Neural cell (in vitro differentiated cells): Measurements from ENCODE around the gene SNCAIP. TPM values are rescaled to one million over a fixed set of nuclear protein-coding genes. Genes with fewer than 3 reads are reported as not detected.

ENCODE experiments used
- H2AFZ ChIP-seq: fragments of 200-600, 300-800 bp; sonication (generic), shearing (Covaris generic); 2 replicates; pipeline ENCODE4 v1.6.0; 2014; ENCODE audit warnings: low read depth, mild to moderate bottlenecking, antibody characterized with exemption, low read length, moderate library complexity
- H3F3A ChIP-seq: fragments of 200-600 bp; shearing (Covaris generic); 2 replicates; pipeline ENCODE4 v1.6.1; 2016; ENCODE audit warnings: mild to moderate bottlenecking, moderate library complexity, mixed read lengths, antibody characterized with exemption, low read length; ENCODE audit not compliant: insufficient read depth, poor library complexity, severe bottlenecking
- H3K27ac ChIP-seq: fragments of 200-600, 300-800 bp; sonication (generic), shearing (Covaris generic); 2 replicates; pipeline ENCODE4 v1.5.1; 2014; ENCODE audit warnings: mild to moderate bottlenecking, low read length, moderate library complexity
- H3K27me3 ChIP-seq: fragments of 300-800, 200-600 bp; sonication (generic), shearing (Covaris generic); 2 replicates; pipeline ENCODE4 v1.6.0; 2014; ENCODE audit warnings: mild to moderate bottlenecking, low read depth, low read length, moderate library complexity; ENCODE audit not compliant: insufficient read depth
- H3K36me3 ChIP-seq: fragments of 300-800, 200-600 bp; sonication (generic), shearing (Covaris generic); 2 replicates; pipeline ENCODE4 v1.5.1; 2014; ENCODE audit warnings: mild to moderate bottlenecking, antibody characterized with exemption, low read length, moderate library complexity; ENCODE audit not compliant: insufficient read depth
- H3K4me2 ChIP-seq: fragments of 300-800, 200-600 bp; sonication (generic), shearing (Covaris generic); 2 replicates; pipeline ENCODE4 v1.6.0; 2014; ENCODE audit warnings: mild to moderate bottlenecking, low read length
- H3K4me3 ChIP-seq: fragments of 300-800, 200-600 bp; sonication (generic), shearing (Covaris generic); 2 replicates; pipeline ENCODE4 v1.5.1; 2014; ENCODE audit warnings: mild to moderate bottlenecking, low read length, moderate library complexity
- H3K79me2 ChIP-seq: fragments of 200-600 bp; shearing (Covaris generic); replicated peaks from 2 replicates; pipeline ENCODE4 v1.6.0; 2014; ENCODE audit warnings: mild to moderate bottlenecking, low read length, moderate library complexity; ENCODE audit not compliant: insufficient read depth
- H3K9ac ChIP-seq: fragments of 300-800, 200-600 bp; sonication (generic), shearing (Covaris generic); 2 replicates; pipeline ENCODE4 v1.6.1; 2016; ENCODE audit warnings: mild to moderate bottlenecking, low read length, mixed read lengths
- H3K9me2 ChIP-seq: fragments of 200-600 bp; shearing (Covaris generic); 2 replicates; pipeline ENCODE4 v1.6.1; 2016; ENCODE audit warnings: mild to moderate bottlenecking, low read length, mixed read lengths; ENCODE audit not compliant: insufficient read depth
- H3K9me3 ChIP-seq: fragments of 200-600, 300-800 bp; sonication (generic), shearing (Covaris generic); 2 replicates; pipeline ENCODE4 v1.6.1; 2016; ENCODE audit warnings: mild to moderate bottlenecking, mixed run types, low read length, moderate library complexity, mixed read lengths
- H4K20me1 ChIP-seq: fragments of 200-600 bp; shearing (Covaris generic); 2 replicates; pipeline ENCODE4 v1.6.1; 2016; ENCODE audit warnings: mild to moderate bottlenecking, mixed run types; ENCODE audit not compliant: insufficient read depth
- EP300 ChIP-seq: fragments of 450-650 bp; conservative IDR thresholded peaks from 2 replicates; pipeline ENCODE4 v1.6.1; 2014; ENCODE audit warnings: antibody characterized with exemption, mild to moderate bottlenecking, moderate library complexity; ENCODE audit not compliant: poor library complexity, severe bottlenecking
- EZH2 ChIP-seq: fragments of 200-600, 300-800 bp; shearing (Covaris generic), sonication (generic); IDR thresholded peaks from 2 replicates; pipeline ENCODE4 v1.6.1; 2014; ENCODE audit warnings: antibody characterized with exemption, low read length, borderline replicate concordance, mild to moderate bottlenecking; ENCODE audit not compliant: insufficient read depth, poor library complexity, severe bottlenecking
- MXI1 ChIP-seq: fragments of 450-650 bp; conservative IDR thresholded peaks from 2 replicates; pipeline ENCODE4 v1.6.1; 2014; ENCODE audit warnings: antibody characterized with exemption, mild to moderate bottlenecking; ENCODE audit not compliant: poor library complexity, severe bottlenecking
- POLR2AphosphoS5 ChIP-seq: IDR thresholded peaks from 2 replicates; pipeline ENCODE4 v1.6.1; 2012
- RAD21 ChIP-seq: fragments of 450-650 bp; conservative IDR thresholded peaks from 2 replicates; pipeline ENCODE4 v1.6.1; 2014; ENCODE audit warnings: antibody characterized with exemption, mild to moderate bottlenecking, moderate library complexity
- SMC3 ChIP-seq: fragments of 450-650 bp; conservative IDR thresholded peaks from 2 replicates; pipeline ENCODE4 v1.6.1; 2014; ENCODE audit warnings: antibody characterized with exemption, mild to moderate bottlenecking, moderate library complexity; ENCODE audit not compliant: poor library complexity
- TAF1 ChIP-seq: IDR thresholded peaks from 2 replicates; pipeline ENCODE4 v1.6.1; 2012; ENCODE audit warnings: low read depth
- polyA plus RNA-seq: library from polyadenylated mRNA; depleted of rRNA; stranded (reverse); fragments of >200 nt; gene quantifications from 2 replicates; pipeline ENCODE4 v1.2.3, GENCODE V29; 2014
- TF ChIP-seq, protein P1 (sequence below): IDR thresholded peaks from 2 replicates; pipeline ENCODE4 v1.6.1; 2012; ENCODE audit warnings: borderline replicate concordance
- TF ChIP-seq, protein P2 (sequence below): fragments of 450-650 bp; IDR thresholded peaks from 2 replicates; pipeline ENCODE4 v1.5.1; 2014; ENCODE audit warnings: antibody characterized with exemption, mild to moderate bottlenecking, moderate library complexity; ENCODE audit not compliant: poor library complexity, severe bottlenecking

The SNCAIP gene
- polyA plus RNA-seq, 1 donor from 2014 or later, result 25.6 TPM

- TF ChIP-seq TAF1, result no peak
- no peak for TF ChIP-seq EP300
- TF ChIP-seq MXI1, result no peak
- TF ChIP-seq POLR2AphosphoS5, result no peak
- TF ChIP-seq SMC3, result no peak
- TF ChIP-seq, protein P1, sequence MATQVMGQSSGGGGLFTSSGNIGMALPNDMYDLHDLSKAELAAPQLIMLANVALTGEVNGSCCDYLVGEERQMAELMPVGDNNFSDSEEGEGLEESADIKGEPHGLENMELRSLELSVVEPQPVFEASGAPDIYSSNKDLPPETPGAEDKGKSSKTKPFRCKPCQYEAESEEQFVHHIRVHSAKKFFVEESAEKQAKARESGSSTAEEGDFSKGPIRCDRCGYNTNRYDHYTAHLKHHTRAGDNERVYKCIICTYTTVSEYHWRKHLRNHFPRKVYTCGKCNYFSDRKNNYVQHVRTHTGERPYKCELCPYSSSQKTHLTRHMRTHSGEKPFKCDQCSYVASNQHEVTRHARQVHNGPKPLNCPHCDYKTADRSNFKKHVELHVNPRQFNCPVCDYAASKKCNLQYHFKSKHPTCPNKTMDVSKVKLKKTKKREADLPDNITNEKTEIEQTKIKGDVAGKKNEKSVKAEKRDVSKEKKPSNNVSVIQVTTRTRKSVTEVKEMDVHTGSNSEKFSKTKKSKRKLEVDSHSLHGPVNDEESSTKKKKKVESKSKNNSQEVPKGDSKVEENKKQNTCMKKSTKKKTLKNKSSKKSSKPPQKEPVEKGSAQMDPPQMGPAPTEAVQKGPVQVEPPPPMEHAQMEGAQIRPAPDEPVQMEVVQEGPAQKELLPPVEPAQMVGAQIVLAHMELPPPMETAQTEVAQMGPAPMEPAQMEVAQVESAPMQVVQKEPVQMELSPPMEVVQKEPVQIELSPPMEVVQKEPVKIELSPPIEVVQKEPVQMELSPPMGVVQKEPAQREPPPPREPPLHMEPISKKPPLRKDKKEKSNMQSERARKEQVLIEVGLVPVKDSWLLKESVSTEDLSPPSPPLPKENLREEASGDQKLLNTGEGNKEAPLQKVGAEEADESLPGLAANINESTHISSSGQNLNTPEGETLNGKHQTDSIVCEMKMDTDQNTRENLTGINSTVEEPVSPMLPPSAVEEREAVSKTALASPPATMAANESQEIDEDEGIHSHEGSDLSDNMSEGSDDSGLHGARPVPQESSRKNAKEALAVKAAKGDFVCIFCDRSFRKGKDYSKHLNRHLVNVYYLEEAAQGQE, result no peak
- no peak for TF ChIP-seq RAD21
- TF ChIP-seq, protein P2, sequence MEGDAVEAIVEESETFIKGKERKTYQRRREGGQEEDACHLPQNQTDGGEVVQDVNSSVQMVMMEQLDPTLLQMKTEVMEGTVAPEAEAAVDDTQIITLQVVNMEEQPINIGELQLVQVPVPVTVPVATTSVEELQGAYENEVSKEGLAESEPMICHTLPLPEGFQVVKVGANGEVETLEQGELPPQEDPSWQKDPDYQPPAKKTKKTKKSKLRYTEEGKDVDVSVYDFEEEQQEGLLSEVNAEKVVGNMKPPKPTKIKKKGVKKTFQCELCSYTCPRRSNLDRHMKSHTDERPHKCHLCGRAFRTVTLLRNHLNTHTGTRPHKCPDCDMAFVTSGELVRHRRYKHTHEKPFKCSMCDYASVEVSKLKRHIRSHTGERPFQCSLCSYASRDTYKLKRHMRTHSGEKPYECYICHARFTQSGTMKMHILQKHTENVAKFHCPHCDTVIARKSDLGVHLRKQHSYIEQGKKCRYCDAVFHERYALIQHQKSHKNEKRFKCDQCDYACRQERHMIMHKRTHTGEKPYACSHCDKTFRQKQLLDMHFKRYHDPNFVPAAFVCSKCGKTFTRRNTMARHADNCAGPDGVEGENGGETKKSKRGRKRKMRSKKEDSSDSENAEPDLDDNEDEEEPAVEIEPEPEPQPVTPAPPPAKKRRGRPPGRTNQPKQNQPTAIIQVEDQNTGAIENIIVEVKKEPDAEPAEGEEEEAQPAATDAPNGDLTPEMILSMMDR, result no peak
- no peak for TF ChIP-seq EZH2
- Histone ChIP-seq H3K27ac (no peak overlapping the region), H3K79me2 (no peaks in the 10 kb centered on the region), H3K4me3 (no peak overlapping the region), H3K4me2 (no peak overlapping the region), H2AFZ (no peak overlapping the region), H3K9ac (no peak overlapping the region), H3K27me3 (no peaks in the 10 kb centered on the region), H4K20me1 (no peaks in the 10 kb centered on the region), H3K9me3 (no peaks in the 10 kb centered on the region), H3F3A (no peaks in the 10 kb centered on the region), H3K36me3 (peaks cover 9% of the 10 kb centered on the region), H3K9me2 (no peaks in the 10 kb centered on the region)
Measured at GRCh38 chr5:122471031-122471751, 159.2 kb downstream of the SNCAIP start.

- H3K79me2 ChIP-seq, result no peaks in the 10 kb centered on the region
- TF ChIP-seq, protein P1, result no peak
- TF ChIP-seq SMC3 (no peak), RAD21 (no peak), TAF1 (no peak), POLR2AphosphoS5 (no peak), EZH2 (no peak), MXI1 (no peak), EP300 (no peak)
- TF ChIP-seq, protein P2, result no peak
- no peaks in the 10 kb centered on the region for H4K20me1 ChIP-seq
- no peaks in the 10 kb centered on the region for H3K27me3 ChIP-seq
- no peak overlapping the region for H3K4me3 ChIP-seq
- H3F3A ChIP-seq, result no peaks in the 10 kb centered on the region
- H3K9me2 ChIP-seq, result no peaks in the 10 kb centered on the region
- H3K9me3 ChIP-seq, result no peaks in the 10 kb centered on the region
- no peak overlapping the region for H3K27ac ChIP-seq
- no peak overlapping the region for H3K9ac ChIP-seq
- no peak overlapping the region for H3K4me2 ChIP-seq
- no peak overlapping the region for H2AFZ ChIP-seq
- peaks cover 9% of the 10 kb centered on the region for H3K36me3 ChIP-seq
Measured at GRCh38 chr5:122471752-122472061, 159.7 kb downstream of the SNCAIP start.
